CD4-positive, alpha-beta memory T cell (primary cell): ENCODE measurements around the gene NCF4. TPM values are rescaled to one million over a fixed set of nuclear protein-coding genes. Genes with fewer than 3 reads are reported as not detected.

Source experiments
- CTCF ChIA-PET: fragments of 350-600 bp; sonication (Branson Sonifier 250); formaldehyde crosslinking; loops from one replicate; lab custom pipeline; 2021; ENCODE audit warnings: inconsistent platforms; ENCODE audit not compliant: partially characterized antibody; lab: Charles Lee
- POLR2A ChIA-PET: fragments of 350-600 bp; sonication (Branson Sonifier 250); formaldehyde crosslinking; loops from one replicate; lab custom pipeline; 2021; ENCODE audit not compliant: partially characterized antibody; lab: Charles Lee
- DNase-seq, 5 donors: peaks; one replicate each; pipeline versions ENCODE4 v3.0.0 to v3.0.0-alpha.2; 2020 to 2022; ENCODE audit warnings: mixed read lengths in 1 of 5
- H3K27ac ChIP-seq: one replicate; pipeline ENCODE4 v1.7.0; 2013; ENCODE audit warnings: low read depth, low read length
- H3K27me3 ChIP-seq: 2 replicates; pipeline ENCODE4 v1.7.0; 2013; ENCODE audit warnings: mild to moderate bottlenecking, low read length, moderate library complexity; ENCODE audit not compliant: insufficient read depth
- H3K36me3 ChIP-seq: 2 replicates; pipeline ENCODE4 v1.7.0; 2013; ENCODE audit warnings: mild to moderate bottlenecking, low read length, moderate library complexity; ENCODE audit not compliant: insufficient read depth
- H3K4me1 ChIP-seq: 2 replicates; pipeline ENCODE4 v1.7.0; 2013; ENCODE audit warnings: mild to moderate bottlenecking, low read length, moderate library complexity; ENCODE audit not compliant: insufficient read depth
- H3K4me3 ChIP-seq, 2 donors: one replicate each; pipeline ENCODE4 v1.7.0; 2013; ENCODE audit warnings: low read length in 2 of 2, mild to moderate bottlenecking in 1 of 2
- H3K9me3 ChIP-seq, 2 donors: one replicate each; pipeline ENCODE4 v1.7.0; 2013; ENCODE audit warnings: low read length in 2 of 2, control low read depth in 1 of 2; ENCODE audit not compliant: control insufficient read depth in 1 of 2
- H3K27ac Mint-ChIP-seq, 7 donors: one replicate each; pipeline ENCODE4 v1.8.0; 2020 to 2021; ENCODE audit warnings: mixed read lengths in 7 of 7, mild to moderate bottlenecking in 6 of 7, inconsistent platforms in 3 of 7, moderate library complexity in 3 of 7
- H3K27me3 Mint-ChIP-seq, 2 donors: one replicate each; pipeline ENCODE4 v1.8.0; 2020 to 2021; ENCODE audit warnings: mixed read lengths in 2 of 2
- H3K36me3 Mint-ChIP-seq, 2 donors: one replicate each; pipeline ENCODE4 v1.8.0; 2020 to 2021; ENCODE audit warnings: mixed read lengths in 2 of 2, inconsistent platforms in 1 of 2, mild to moderate bottlenecking in 1 of 2
- H3K4me1 Mint-ChIP-seq, 4 donors: one replicate each; pipeline ENCODE4 v1.8.0; 2020 to 2021; ENCODE audit warnings: mixed read lengths in 4 of 4, mild to moderate bottlenecking in 1 of 4
- H3K4me3 Mint-ChIP-seq, 8 donors: one replicate each; pipeline ENCODE4 v1.8.0; 2020 to 2021; ENCODE audit warnings: mixed read lengths in 8 of 8, mild to moderate bottlenecking in 7 of 8, moderate library complexity in 6 of 8, inconsistent platforms in 3 of 8
- H3K9me3 Mint-ChIP-seq, 8 donors: one replicate each; pipeline ENCODE4 v1.8.0; 2020 to 2021; ENCODE audit warnings: mixed read lengths in 8 of 8, mild to moderate bottlenecking in 5 of 8, inconsistent platforms in 3 of 8, moderate library complexity in 1 of 8
- intact Hi-C: fragments of 100-400 bp; cut with micrococcal nuclease; formaldehyde crosslinking; loops from one replicate; pipeline ENCODE4 v1.15.1; 2023
- polyA plus RNA-seq, 2 donors: library from polyadenylated mRNA; unstranded; fragments of 300-500 nt; fragmentation: Illumina TruSeq; gene quantifications; one replicate each; pipeline ENCODE4 v1.2.3, GENCODE V29; 2021
- total RNA-seq, 2 experiments: library from RNA; stranded (reverse); gene quantifications; one replicate each; pipeline ENCODE4 v1.2.3, GENCODE V29; 2021

NCF4 gene
- total and polyA plus RNA-seq, 4 experiments from 2014 or later, result 16.6 to 28.0 (median 22.1) TPM

DNA sequence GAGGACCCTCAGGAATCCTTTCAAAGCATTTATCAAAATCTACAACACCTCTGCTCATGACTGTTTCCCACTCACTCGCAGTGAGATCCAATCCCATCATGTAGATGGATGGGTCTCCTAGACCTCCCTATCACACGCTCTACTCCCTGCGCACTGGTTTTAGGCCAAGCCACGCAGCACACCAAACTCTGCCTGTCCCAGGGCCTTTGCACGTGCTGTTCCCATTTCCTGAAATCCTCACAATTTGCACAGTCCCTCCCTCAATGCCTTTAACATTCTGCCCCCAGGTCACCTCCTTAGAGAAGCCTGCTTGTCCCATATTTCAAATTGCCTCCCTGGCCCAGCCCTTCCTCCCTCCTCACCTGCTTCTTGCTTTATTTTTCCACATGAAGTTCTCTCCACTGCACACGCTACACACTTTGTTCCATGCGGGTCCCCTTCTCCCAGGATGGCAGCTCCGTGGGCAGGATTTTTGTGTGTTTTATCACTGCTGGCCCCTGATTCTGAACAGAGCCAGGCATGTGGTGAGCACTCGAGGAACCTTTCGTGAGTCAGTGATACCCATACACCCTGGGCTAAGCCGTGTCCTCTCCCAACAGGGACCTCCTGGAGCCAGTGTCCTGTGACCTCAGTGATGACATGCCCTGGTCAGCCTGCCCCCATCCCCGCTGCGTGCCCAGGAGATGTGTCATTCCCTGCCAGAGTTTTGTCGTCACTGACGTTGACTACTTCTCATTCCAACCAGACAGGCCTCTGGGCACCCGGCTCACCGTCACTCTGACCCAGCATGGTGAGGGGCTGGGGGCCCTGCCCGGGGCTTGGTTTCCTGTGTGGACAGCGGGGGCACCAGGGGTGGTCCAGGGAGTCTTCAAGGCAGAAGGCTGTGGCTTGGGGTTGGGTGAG, 64.8 kb downstream of the NCF4 start:
- ChIA-PET POLR2A (no interaction called here), CTCF (no interaction called here)
- Histone ChIP-seq H3K4me3 (no peak overlapping the region), H3K27ac (no peak overlapping the region), H3K36me3 (no peaks in the 10 kb centered on the region), H3K4me1 (no peaks in the 10 kb centered on the region), H3K9me3 (no peaks in the 10 kb centered on the region), H3K27me3 (no peaks in the 10 kb centered on the region)
- Mint-ChIP-seq H3K4me3 (no peak overlapping the region), H3K4me1 (no peaks in the 10 kb centered on the region), H3K9me3 (no peaks in the 10 kb centered on the region), H3K27me3 (peaks cover 11 to 29% of the 10 kb centered on the region in 2 donors), H3K27ac (peak overlapping the region in 2 of 7 donors; percentile 17 to 48), H3K36me3 (no peaks in the 10 kb centered on the region)
- intact Hi-C loops, result no loop called here
- DNase-seq, result no peak

DNA sequence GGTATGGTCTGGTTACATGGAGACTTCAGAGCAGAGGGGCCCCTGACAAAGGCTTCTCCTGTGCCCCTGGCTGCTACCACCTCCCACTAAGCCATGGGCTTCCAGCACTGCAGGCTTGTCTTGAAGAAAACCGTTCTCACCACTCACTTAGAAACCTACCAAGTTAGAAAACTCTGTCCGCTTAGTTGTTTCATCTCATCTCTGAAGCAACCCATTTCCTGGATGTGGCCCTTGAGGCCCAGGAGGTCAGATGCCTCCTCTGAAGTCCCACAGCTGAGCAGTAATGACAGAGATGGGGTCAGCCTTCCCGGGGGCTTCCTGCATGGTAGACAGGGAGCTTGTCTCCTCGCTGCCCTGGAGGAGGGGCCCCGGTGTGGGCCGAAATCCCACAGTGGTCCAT, 65.5 kb downstream of the NCF4 start:
- POLR2A ChIA-PET, result no interaction called here
- H3K4me1 ChIP-seq, result no peaks in the 10 kb centered on the region
- no peak overlapping the region for H3K4me3 ChIP-seq
- H3K4me3 Mint-ChIP-seq, result no peak overlapping the region
- CTCF ChIA-PET, result interaction anchor here (1.4 kb wide), 1 partner anchor 70 kb away, joined by 3 read pairs; no protein-coding TSS in a partner anchor
- H3K27ac Mint-ChIP-seq, result no peak overlapping the region
- H3K27me3 ChIP-seq, result no peaks in the 10 kb centered on the region
- no peak for DNase-seq
- H3K27ac ChIP-seq, result no peak overlapping the region
- H3K36me3 Mint-ChIP-seq, result no peaks in the 10 kb centered on the region
- intact Hi-C loops, result no loop called here
- peaks cover 9 to 23% of the 10 kb centered on the region in 2 donors for H3K27me3 Mint-ChIP-seq
- H3K9me3 Mint-ChIP-seq, result no peaks in the 10 kb centered on the region
- no peaks in the 10 kb centered on the region for H3K4me1 Mint-ChIP-seq
- no peaks in the 10 kb centered on the region for H3K36me3 ChIP-seq
- no peaks in the 10 kb centered on the region for H3K9me3 ChIP-seq

DNA sequence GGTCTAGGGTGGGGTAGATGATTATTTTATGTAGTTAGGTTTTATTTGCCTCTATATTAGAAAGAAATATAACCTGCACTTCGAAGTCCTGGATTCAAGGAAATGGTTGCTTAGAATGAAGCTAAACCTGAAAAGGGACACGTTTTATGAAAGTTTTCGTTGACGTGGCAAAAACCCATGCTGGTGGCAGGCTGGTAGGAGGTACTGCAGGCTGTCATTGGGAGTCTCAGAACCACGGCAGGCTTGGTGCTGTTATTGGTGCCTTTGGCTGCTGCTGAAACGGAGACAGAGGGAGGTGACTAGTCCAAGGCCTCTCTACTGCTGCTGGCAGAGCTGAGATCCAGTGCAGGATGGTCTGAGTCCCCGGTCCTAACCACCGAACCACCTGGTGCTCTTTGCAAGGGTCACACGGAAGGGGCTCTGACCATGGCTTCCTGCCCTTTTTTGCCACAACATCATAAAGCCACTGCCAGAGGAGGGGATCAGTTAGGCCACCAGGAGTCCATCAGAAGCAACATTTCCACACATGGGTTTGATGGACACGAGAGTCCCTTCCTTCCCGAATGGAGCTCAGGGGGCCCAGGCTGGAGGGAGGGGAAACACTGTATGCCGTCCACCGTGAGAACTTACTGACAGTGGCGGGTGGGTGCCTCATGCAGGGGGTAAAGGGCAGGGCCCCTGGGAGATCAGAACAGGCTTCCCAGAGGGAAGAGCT, 66.1 kb downstream of the NCF4 start:
- Histone ChIP-seq H3K27me3 (no peaks in the 10 kb centered on the region), H3K4me1 (no peaks in the 10 kb centered on the region), H3K9me3 (no peaks in the 10 kb centered on the region), H3K27ac (no peak overlapping the region), H3K4me3 (no peak overlapping the region), H3K36me3 (no peaks in the 10 kb centered on the region)
- POLR2A ChIA-PET, result no interaction called here
- H3K36me3 Mint-ChIP-seq, result no peaks in the 10 kb centered on the region
- H3K27ac Mint-ChIP-seq, result peak overlapping the region in 1 of 7 donors; percentile 13
- peaks cover 9 to 22% of the 10 kb centered on the region in 2 donors for H3K27me3 Mint-ChIP-seq
- no peaks in the 10 kb centered on the region for H3K9me3 Mint-ChIP-seq
- CTCF ChIA-PET, result interaction anchor here (1.4 kb wide), 1 partner anchor 71 kb away, joined by 3 read pairs; no protein-coding TSS in a partner anchor
- intact Hi-C loops, result no loop called here
- H3K4me1 Mint-ChIP-seq, result no peaks in the 10 kb centered on the region
- H3K4me3 Mint-ChIP-seq, result no peak overlapping the region
- DNase-seq, result no peak

Other genes with a start within 250 kb of the NCF4 start
- not detected for gene CACNG2, start 157.3 kb upstream of the NCF4 start, total RNA-seq
- gene CACNG2, start 157.3 kb upstream of the NCF4 start, polyA plus RNA-seq, result not detected
- 10 to 100 TPM; 38.2 to 42.6 TPM for gene IFT27, start 84.9 kb upstream of the NCF4 start, total RNA-seq
- 10 to 100 TPM in 1 of 2 donors, 1 to 10 TPM in 1; 9.8 to 11.1 TPM for gene IFT27, start 84.9 kb upstream of the NCF4 start, polyA plus RNA-seq
- gene PVALB, start 44.0 kb upstream of the NCF4 start, total RNA-seq, result not detected
- gene PVALB, start 44.0 kb upstream of the NCF4 start, polyA plus RNA-seq, result not detected
- 1 to 10 TPM; 1.2 TPM for gene CSF2RB, start 52.6 kb downstream of the NCF4 start, total RNA-seq
- under 1 TPM in 1 of 2 donors, not detected in 1; 0.34 TPM for gene CSF2RB, start 52.6 kb downstream of the NCF4 start, polyA plus RNA-seq
- under 1 TPM; 0.29 to 0.58 TPM for gene TST, start 158.4 kb downstream of the NCF4 start, total RNA-seq
- 1 to 10 TPM in 1 of 2 donors, under 1 TPM in 1; 0.34 to 1.4 TPM for gene TST, start 158.4 kb downstream of the NCF4 start, polyA plus RNA-seq
- gene MPST, start 158.7 kb downstream of the NCF4 start, total RNA-seq, result 1 to 10 TPM; 3.7 to 5.2 TPM
- gene MPST, start 158.7 kb downstream of the NCF4 start, polyA plus RNA-seq, result 1 to 10 TPM; 6.1 to 7.4 TPM
- 10 to 100 TPM; 32.3 to 33.4 TPM for gene KCTD17, start 190.7 kb downstream of the NCF4 start, total RNA-seq
- 10 to 100 TPM in 1 of 2 donors, 1 to 10 TPM in 1; 9.0 to 13.2 TPM for gene KCTD17, start 190.7 kb downstream of the NCF4 start, polyA plus RNA-seq
- gene TMPRSS6, start 248.7 kb downstream of the NCF4 start, total RNA-seq, result under 1 TPM; 0.61 to 0.90 TPM
- gene TMPRSS6, start 248.7 kb downstream of the NCF4 start, polyA plus RNA-seq, result not detected